ENCODE results near the gene MPP3. TPM values are rescaled to one million over a fixed set of nuclear protein-coding genes. Genes with fewer than 3 reads are reported as not detected.

MPP3 gene
- total RNA-seq, 2 experiments from 2014 or later, result not detected

GRCh38 chr17:43826206-43826605, 6.7 kb downstream of the MPP3 start:
- no TSS peak for BruUV-seq (replicated peaks)
- Histone ChIP-seq H3K9me2 (ENCODE audit: insufficient read depth, low read length) (no peaks in the 10 kb centered on the region), H3K4me1 (ENCODE audit: insufficient read depth, low read length, poor library complexity, severe bottlenecking) (no peaks in the 10 kb centered on the region), H3K27ac (ENCODE audit: low read depth, low read length, poor library complexity, severe bottlenecking) (no peak overlapping the region), H3K4me3 (ENCODE audit: low read depth, low read length, poor library complexity, severe bottlenecking) (no peak overlapping the region), H3K4me2 (ENCODE audit: low read length) (no peak overlapping the region), H3K79me2 (ENCODE audit: insufficient read depth, low read depth, low read length) (no peaks in the 10 kb centered on the region), H4K20me1 (ENCODE audit: insufficient read depth, low read length) (no peaks in the 10 kb centered on the region), H3K9me3 (ENCODE audit: low read length) (no peaks in the 10 kb centered on the region), H3K36me3 (ENCODE audit: insufficient read depth, low read length) (no peaks in the 10 kb centered on the region), H2AFZ (ENCODE audit: low read length) (no peak overlapping the region)
- DNase-seq (ENCODE audit: low spot score), result no peak
- CTCF ChIA-PET (ENCODE audit: unreplicated experiment), result no interaction called here
- TF ChIP-seq, protein P1, sequence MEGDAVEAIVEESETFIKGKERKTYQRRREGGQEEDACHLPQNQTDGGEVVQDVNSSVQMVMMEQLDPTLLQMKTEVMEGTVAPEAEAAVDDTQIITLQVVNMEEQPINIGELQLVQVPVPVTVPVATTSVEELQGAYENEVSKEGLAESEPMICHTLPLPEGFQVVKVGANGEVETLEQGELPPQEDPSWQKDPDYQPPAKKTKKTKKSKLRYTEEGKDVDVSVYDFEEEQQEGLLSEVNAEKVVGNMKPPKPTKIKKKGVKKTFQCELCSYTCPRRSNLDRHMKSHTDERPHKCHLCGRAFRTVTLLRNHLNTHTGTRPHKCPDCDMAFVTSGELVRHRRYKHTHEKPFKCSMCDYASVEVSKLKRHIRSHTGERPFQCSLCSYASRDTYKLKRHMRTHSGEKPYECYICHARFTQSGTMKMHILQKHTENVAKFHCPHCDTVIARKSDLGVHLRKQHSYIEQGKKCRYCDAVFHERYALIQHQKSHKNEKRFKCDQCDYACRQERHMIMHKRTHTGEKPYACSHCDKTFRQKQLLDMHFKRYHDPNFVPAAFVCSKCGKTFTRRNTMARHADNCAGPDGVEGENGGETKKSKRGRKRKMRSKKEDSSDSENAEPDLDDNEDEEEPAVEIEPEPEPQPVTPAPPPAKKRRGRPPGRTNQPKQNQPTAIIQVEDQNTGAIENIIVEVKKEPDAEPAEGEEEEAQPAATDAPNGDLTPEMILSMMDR (conservative IDR thresholded peaks at IDR 0.05; ENCODE audit: low read length), result no peak
- no peak for TF ChIP-seq EZH2phosphoT487 (IDR thresholded peaks at IDR 0.05; ENCODE audit: borderline replicate concordance, low read depth, low read length)
- POLR2A ChIA-PET, result interaction anchor here (0.6 kb wide), 1 partner anchor 271 kb away, joined by 4 read pairs; no protein-coding TSS in a partner anchor
- intact Hi-C loops (cut with micrococcal nuclease; ENCODE audit: unreplicated experiment), result no loop called here

DNA sequence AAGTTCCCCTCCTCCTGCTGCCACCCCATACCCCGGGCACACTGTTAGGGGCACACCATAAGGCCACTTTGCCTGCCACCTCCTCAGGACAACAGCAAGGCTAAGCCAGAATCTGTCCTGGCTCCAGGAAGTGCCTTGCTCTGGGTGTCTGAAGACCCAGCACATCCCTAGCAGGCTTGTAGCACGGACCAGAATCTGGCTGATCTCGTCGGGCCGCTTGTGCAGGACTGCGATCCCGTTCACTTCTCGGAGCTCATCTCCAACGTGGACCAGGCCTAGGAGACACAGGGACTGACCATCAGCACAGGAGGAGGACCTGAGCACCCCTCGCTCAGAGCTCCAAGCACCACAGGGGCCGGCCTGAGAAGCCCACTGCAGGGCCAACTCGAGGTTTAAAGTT, 7.4 kb downstream of the MPP3 start:
- H2AFZ ChIP-seq (ENCODE audit: low read length), result no peak overlapping the region
- no peak overlapping the region for H3K4me3 ChIP-seq (ENCODE audit: low read depth, low read length, poor library complexity, severe bottlenecking)
- no peaks in the 10 kb centered on the region for H3K9me2 ChIP-seq (ENCODE audit: insufficient read depth, low read length)
- TF ChIP-seq EZH2phosphoT487 (IDR thresholded peaks at IDR 0.05; ENCODE audit: borderline replicate concordance, low read depth, low read length), result no peak
- CTCF ChIA-PET (ENCODE audit: unreplicated experiment), result no interaction called here
- H3K36me3 ChIP-seq (ENCODE audit: insufficient read depth, low read length), result no peaks in the 10 kb centered on the region
- no peaks in the 10 kb centered on the region for H4K20me1 ChIP-seq (ENCODE audit: insufficient read depth, low read length)
- H3K4me1 ChIP-seq (ENCODE audit: insufficient read depth, low read length, poor library complexity, severe bottlenecking), result no peaks in the 10 kb centered on the region
- H3K79me2 ChIP-seq (ENCODE audit: insufficient read depth, low read depth, low read length), result no peaks in the 10 kb centered on the region
- intact Hi-C loops (cut with micrococcal nuclease; ENCODE audit: unreplicated experiment), result no loop called here
- POLR2A ChIA-PET, result interaction anchor here (0.6 kb wide), 1 partner anchor 270 kb away, joined by 4 read pairs; no protein-coding TSS in a partner anchor
- no TSS peak for BruUV-seq (replicated peaks)
- H3K4me2 ChIP-seq (ENCODE audit: low read length), result no peak overlapping the region
- no peak for DNase-seq (ENCODE audit: low spot score)
- H3K27ac ChIP-seq (ENCODE audit: low read depth, low read length, poor library complexity, severe bottlenecking), result no peak overlapping the region
- H3K9me3 ChIP-seq (ENCODE audit: low read length), result no peaks in the 10 kb centered on the region

DNA sequence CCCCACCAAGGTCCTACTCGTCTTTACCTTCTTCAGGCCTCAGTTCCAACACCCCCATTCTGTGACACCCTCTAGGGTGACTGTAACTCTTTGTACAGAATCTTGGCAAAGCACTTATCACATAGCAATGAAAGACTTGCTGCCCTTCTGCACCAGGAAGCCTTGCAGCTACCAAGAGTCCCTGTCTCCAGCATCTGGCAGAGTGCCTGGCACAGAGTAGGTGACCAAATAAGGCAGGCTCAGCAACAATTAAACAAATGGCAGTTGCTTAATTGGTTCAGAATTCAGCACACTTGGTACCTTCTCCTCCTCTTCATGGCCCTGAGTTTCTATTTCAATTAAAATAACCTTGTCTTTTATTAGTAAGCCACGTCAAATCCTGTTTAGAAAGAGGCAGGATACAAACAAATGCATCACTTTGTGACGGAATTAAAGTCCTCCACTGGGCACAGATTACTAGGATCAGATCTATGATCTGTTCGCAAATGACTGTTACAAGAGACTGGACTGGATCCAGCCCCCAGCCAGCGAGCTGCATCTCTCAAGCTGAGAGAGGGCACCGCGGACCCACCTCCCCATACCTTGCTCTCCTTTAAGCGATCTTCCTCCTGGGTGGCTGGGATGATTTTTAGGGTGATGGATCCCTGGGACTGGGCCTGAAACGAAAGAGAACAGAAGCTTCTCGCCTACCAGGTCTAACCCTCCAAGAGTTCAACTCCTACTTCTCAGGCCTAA, 9.4 kb downstream of the MPP3 start:
- Histone ChIP-seq H3K4me2 (ENCODE audit: low read length) (no peak overlapping the region), H3K79me2 (ENCODE audit: insufficient read depth, low read depth, low read length) (no peaks in the 10 kb centered on the region), H2AFZ (ENCODE audit: low read length) (no peak overlapping the region), H3K9me3 (ENCODE audit: low read length) (no peaks in the 10 kb centered on the region), H3K27ac (ENCODE audit: low read depth, low read length, poor library complexity, severe bottlenecking) (no peak overlapping the region), H3K9me2 (ENCODE audit: insufficient read depth, low read length) (no peaks in the 10 kb centered on the region), H3K4me1 (ENCODE audit: insufficient read depth, low read length, poor library complexity, severe bottlenecking) (no peaks in the 10 kb centered on the region), H4K20me1 (ENCODE audit: insufficient read depth, low read length) (no peaks in the 10 kb centered on the region), H3K36me3 (ENCODE audit: insufficient read depth, low read length) (no peaks in the 10 kb centered on the region), H3K4me3 (ENCODE audit: low read depth, low read length, poor library complexity, severe bottlenecking) (no peak overlapping the region)
- TF ChIP-seq, protein P1 (conservative IDR thresholded peaks at IDR 0.05; ENCODE audit: low read length), result no peak
- no peak for TF ChIP-seq EZH2phosphoT487 (IDR thresholded peaks at IDR 0.05; ENCODE audit: borderline replicate concordance, low read depth, low read length)
- intact Hi-C loops (cut with micrococcal nuclease; ENCODE audit: unreplicated experiment), result no loop called here
- BruUV-seq (replicated peaks), result no TSS peak
- POLR2A ChIA-PET, result interaction anchor here (0.6 kb wide), 1 partner anchor 1176 kb away, joined by 3 read pairs; no protein-coding TSS in a partner anchor
- CTCF ChIA-PET (ENCODE audit: unreplicated experiment), result no interaction called here
- no peak for DNase-seq (ENCODE audit: low spot score)
